Globus pallidus (tissue), 1 donor: ENCODE measurements around the gene B4GALT1.
A peak's percentile ranks its signal among the peaks of the same experiment; 100 is the strongest.
"Not testable (repeated sequence)": the region's sequence is repeated elsewhere in the genome, so short reads cannot be mapped to it uniquely, and the experiment has no call there.

Source experiments
- DNase-seq: peaks from one replicate; pipeline ENCODE4 v3.0.0-alpha.2; 2015; ENCODE audit warnings: low spot score

B4GALT1 gene

DNA sequence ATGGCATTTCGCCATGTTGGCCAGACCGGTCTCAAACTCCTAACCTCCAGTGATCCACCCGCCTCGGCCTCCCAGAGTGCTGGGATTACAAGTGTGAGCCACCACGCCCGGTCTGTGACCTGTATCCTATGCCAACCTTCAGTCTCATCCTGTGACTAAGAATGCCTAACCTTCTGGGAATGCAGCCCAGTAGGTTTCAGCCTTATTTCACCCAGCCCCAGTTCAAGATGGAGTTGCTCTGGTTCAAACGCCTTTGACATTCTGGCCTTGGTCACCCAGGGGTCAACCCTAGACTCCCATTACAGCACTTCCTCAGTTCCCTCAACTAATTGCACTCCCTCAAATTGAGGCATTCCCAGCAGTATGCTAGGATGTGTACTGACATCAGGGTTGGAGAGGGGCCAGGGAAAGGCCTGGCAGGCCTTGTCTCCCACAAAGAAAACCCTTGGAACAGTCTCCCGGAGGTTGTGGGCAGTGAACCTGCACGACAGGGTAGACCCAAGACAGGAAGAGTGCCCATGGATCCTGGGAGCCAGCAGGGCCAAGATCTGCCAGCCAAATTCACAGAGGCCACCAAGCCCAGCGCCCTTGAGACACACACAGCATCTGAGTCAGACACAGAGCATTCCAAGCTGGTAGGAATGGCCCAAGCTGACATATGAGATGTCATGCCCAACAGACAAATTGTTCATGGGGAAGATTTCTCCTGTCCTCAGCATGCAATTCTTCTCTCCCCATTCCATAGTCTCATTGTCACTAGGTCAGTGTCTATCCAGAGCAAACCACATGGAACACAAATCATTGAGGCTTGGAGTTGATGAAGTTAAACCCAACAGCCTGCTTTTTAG is 65.8 kb downstream of the B4GALT1 start:
- no peak for DNase-seq

DNA sequence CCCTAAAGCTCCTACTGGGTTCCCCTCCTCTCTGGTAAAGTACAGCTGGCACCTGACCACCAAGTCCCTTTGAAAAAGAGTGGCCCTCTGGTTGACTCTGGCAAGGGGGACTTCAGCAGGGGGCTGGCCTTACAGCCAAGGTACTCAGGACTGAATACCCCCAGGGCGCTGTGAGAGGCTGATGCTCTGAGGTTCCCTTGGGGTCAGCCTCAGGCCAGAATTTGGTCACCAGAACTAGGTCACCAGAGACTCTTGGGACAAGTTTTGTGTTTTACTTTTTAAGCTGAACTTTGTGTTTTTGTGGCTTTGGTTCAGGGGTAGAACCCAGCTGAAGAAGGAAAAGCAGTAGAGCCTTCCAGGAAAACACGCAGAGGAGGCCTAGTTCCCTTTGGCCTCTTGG is 67.4 kb downstream of the B4GALT1 start:
- DNase-seq: no peak

DNA sequence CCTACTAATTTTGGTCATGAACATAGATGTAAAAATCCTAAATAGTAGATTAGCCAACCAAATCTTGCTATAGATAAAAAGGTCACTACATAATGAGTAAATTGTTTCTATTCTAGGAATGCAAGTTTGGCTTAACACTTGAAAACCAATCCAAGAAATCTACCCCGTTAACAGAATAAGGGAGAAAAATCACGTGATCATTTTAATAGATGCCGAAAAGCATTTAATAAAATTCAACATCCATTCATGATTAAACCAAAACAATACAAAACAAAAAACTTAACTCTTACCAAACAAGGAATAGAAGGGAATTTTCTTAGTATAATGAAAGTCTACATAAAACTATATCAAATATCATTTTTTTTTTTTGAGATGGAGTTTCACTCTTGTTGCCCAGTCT is 69.9 kb downstream of the B4GALT1 start:
- no peak for DNase-seq

DNA sequence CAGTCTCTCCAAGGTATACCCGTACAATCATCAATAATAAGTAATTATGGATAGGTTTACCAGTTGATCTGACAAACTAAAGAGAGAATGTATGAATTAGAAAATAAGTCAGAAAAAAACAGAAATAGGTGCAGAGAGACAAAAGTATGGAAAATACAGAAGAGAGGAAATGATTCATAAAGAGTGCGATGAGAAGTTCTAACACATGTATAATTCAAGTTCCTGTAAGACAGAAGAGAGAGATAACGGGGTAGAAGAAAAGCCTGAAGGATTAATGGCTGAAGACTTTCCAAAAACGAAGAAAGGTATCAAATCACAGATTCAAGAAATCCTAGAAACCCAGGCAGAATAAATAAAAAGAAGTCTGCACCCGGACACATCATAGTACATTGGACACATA is 74.5 kb downstream of the B4GALT1 start:
- DNase-seq: no peak

DNA sequence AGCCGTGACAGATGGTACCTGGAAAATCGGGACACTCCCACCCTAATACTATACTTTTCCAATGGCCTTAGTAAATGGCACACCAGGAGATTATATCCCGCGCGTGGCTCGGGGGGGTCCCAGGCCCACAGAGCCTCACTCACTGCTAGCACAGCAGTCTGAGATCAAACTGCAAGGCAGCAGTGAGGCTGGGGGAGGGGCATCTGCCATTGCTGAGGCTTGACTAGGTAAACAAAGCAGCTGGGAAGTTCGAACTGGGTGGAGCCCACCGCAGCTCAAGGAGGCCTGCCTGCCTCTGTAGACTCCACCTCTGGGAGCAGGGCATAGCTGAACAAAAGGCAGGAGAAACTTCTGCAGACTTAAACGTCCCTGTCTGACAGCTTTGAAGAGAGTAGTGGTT is 81.5 kb downstream of the B4GALT1 start:
- DNase-seq: not testable (repeated sequence)

DNA sequence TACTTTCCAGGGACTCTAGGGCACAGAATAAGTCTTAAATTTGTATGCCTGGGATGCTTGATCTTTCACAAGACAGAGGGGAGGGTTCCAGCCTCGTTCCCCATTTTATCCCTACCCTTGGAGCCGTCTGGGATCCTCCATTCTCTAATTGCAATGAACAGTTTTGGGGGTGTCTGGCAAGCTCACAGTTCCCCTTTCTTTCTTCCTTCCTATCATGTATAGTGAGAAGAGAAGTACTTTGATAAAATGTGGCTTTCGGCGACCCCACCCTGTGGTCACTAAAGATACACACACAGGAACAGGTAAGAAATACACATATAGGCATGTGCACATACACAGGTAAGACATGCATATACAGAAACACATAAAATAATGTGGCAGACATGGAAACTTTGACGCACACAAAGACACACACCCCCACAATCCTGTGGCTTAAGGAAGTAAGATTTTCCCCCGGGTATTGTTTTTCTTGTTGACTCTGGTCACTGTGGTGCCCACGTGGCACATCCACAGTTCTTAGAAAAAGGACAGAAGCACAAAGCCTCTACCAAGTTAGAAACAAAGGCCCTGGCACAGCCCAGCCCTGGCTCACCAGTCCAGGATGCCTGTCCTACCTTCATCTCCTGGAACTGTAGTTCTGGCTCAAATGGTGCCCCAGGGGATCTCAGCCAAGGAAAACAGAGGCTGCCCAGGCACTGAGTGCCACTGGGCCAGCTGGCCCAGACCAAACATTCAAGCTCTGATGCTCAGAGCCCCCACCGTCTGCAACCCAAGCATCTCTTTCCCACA is 84.4 kb downstream of the B4GALT1 start:
- peak; percentile 43 for DNase-seq

DNA sequence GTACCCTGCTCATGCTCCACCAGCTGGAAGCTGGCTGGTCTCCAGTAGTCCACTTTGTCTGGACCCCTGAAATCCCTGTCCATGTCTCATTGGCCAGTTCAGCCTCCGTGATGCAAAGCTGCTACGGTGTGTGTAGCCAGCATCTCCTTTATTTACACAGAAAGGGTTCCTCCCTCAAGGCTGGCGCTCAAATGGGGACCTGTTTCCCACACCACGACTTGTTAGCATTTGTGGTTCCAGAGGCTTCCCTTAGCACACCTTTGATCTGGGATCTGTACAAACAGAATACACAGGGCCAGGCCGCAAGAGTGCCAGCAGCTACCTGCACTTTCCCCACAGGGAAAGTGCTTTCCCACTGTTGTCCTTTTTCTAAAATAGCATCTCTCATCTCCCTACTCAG is 85.0 kb downstream of the B4GALT1 start:
- no peak for DNase-seq

DNA sequence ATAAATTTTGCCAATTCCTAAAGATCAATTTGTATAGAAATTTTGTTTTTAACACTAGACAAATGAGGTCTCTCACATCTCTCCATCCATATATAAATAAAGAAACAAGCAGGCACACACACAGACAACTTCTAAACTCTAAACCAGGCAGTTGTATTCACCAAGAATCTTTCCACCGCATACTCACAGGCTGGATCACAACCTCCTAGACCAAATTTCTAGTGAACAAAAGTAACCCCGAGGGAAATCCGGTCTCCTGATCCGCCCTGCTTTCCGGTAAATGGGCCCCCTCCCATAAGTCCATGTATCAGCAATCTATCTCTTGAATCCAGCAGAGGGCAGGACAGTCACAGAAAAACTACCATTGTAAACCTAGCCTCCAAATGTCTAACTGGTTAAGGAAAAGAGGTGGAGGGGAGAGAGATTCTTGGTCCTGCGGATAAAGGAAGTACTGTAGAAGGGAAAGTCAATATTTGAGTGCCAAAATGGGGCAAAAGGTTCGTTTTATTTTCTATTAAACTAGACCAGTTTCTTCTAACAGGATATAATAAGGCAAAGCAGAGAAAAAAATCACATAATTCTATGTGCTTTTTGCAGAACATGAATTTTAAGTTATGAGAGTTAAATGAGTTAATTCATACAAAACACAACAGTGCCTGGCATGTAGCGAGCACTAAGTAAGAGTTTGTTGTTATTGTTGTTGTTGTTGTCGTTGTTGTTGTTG is 85.8 kb downstream of the B4GALT1 start:
- DNase-seq: peak; percentile 80

DNA sequence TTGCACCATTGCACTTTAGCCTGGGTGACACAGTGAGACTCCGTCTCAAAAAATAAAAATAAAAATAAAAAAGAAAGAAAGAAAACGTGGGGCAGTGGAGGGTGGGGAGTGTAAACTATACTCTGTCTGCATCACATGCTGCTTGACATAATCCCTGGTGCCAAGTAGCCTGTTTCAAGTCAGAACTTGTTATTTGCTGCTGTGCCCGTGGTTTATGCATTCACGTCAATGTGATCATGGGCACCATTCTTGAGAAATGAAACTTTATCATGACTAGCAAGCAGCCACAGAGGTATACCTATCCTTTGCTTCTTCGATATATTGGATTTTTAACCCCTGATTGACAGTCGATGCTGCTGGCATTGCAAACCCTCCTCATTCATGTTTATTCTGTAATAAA is 86.6 kb downstream of the B4GALT1 start:
- DNase-seq: no peak

DNA sequence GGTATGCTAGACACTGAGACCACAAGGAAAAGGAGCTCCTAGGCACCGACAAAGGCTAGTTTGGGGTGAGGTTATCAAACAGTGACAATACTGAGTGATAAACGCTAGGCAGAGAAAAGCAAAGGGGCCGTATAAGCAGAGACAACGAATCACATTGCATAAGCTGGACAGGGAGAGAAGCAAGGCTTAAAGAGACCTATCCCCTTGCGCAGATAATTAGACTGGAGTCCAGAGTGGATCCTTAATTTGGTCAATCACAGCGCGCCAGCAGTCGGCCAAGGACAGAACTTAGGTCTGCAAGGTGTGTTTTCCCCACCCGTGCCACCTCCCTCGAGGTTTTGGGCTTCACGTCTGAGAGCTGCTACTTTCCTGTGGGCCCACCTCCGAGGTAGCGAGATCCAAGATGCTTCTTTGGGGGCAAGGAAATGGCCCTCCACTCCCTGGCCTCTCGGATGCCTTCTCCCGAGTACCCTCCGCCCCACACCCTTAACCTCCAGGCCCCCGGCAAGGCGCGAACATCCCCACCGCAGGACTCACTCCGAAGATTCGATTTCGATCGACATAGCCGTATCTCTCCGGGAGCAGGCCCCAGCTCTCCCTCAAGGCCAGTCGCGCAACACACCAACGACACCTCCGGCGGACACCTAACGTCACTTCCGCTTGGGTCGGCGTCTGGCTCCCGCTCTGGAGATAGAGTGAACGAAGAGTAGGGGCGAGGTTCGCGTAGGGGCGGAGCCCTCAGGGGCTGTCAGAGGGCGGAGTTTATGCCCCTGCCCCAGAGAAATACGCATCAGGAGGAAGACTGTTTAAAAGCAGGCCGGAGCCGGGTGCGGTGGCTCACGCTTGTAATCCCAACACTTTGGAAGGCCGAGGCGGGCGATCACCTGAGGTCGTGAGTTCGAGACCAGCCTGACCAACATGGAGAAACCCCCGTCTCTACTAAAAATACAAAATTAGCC is 90.8 kb downstream of the B4GALT1 start, which contains the start of gene SMU1:
SMU1 (minus strand) TSS at position 629 of the 959 bp plus-strand sequence; CDS start at position 563, 66 bp downstream.
- DNase-seq: peak; percentile 94

DNA sequence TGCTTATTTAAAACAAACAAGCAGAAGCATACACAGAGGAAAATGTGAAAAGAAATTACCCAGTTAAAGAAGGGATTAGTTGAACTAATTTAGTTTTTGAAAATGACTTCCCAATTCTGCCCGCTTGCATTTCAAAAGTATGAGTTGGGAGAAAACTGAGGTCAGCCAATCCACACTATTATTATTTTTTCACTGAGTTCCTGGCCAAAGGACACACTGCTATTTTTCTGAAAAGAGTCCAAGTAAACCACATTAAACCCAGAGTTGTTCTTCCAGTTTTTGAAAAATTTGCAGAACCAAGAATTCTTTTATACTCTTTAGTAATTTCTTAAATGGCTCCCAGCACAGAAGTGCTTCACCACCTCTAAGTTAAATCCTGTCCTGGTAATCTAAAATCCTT is 98.1 kb downstream of the B4GALT1 start:
- DNase-seq: no peak

DNA sequence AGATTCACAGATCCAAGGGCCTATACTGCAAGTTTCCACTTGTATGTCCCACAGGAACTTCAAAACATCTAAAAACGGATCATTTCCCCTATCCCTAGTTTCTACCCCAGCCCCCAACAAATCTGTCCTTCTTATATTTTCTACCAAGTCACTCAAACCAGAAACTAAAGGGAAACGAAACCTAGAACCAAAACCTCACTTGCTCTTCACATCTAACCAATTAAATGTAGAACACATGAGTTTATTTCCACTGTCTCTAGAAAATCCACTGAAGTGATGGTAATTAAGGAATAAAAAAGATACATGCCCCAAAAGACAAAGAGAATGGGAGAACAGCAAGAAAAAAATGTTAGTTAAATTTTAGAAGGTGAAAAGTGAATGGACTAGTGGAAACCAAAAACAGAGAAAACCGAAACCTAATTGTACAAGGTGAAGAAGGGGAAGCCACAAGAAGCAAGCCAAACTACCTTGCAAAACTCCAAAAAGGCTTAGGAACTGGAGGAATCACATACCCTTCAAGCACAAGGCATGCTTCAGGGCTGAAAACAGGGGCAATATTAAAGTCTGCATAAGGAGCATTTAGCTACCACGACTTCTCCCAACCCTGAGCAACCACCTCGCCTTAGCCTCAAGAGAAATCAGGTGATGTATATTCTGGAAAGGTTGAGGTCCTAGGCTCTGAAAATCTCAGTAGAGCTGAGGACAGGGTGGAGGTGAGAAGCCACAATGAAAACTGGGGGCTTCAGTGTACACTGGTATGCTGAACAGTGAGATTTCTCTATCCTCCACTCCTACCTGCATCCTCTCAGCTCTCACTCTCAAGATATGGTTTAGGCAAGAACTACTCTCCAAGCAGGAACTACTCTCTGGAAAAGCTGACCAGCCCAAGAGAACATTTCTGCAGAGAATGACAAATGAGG is 101.7 kb downstream of the B4GALT1 start:
- peak; percentile 52 for DNase-seq
